ENCODE data around the gene ALOX15B.
A peak's percentile ranks its signal among the peaks of the same experiment; 100 is the strongest.

The ALOX15B gene, protein sequence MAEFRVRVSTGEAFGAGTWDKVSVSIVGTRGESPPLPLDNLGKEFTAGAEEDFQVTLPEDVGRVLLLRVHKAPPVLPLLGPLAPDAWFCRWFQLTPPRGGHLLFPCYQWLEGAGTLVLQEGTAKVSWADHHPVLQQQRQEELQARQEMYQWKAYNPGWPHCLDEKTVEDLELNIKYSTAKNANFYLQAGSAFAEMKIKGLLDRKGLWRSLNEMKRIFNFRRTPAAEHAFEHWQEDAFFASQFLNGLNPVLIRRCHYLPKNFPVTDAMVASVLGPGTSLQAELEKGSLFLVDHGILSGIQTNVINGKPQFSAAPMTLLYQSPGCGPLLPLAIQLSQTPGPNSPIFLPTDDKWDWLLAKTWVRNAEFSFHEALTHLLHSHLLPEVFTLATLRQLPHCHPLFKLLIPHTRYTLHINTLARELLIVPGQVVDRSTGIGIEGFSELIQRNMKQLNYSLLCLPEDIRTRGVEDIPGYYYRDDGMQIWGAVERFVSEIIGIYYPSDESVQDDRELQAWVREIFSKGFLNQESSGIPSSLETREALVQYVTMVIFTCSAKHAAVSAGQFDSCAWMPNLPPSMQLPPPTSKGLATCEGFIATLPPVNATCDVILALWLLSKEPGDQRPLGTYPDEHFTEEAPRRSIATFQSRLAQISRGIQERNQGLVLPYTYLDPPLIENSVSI

GRCh38 chr17:8038954-8039610 lies at the start of gene ALOX15B:
TSS of gene ALOX15B (plus strand) at chr17:8039059. CDS start at chr17:8039156, 97 bp downstream.
- no peak for DNase-seq

GRCh38 chr17:7989781-7990655 lies 48.8 kb upstream of the ALOX15B start:
- peak; percentile 77 for DNase-seq

DNA sequence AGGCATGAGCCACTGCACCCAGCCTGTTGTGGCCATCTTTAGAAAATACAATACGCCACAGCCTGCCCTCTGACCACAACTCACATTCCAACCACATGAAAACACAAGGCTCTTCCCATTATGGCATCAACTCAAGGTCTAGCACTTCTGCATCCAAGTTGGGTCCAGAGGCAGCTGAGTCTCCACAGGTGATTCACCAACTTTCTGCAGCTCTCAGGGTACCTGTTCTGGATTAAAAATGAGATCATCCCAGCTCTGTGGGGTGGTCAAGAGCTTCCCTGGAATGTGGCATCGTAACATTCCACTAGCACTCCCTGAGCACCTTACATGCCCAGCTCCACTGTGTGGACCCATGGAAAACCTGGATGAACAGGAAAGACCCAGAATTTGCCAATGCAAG lies 46.3 kb upstream of the ALOX15B start:
- no peak for DNase-seq

- no peak for DNase-seq
These were observed 45.9 kb upstream of the ALOX15B start for GRCh38 chr17:7992924-7993323.

DNA sequence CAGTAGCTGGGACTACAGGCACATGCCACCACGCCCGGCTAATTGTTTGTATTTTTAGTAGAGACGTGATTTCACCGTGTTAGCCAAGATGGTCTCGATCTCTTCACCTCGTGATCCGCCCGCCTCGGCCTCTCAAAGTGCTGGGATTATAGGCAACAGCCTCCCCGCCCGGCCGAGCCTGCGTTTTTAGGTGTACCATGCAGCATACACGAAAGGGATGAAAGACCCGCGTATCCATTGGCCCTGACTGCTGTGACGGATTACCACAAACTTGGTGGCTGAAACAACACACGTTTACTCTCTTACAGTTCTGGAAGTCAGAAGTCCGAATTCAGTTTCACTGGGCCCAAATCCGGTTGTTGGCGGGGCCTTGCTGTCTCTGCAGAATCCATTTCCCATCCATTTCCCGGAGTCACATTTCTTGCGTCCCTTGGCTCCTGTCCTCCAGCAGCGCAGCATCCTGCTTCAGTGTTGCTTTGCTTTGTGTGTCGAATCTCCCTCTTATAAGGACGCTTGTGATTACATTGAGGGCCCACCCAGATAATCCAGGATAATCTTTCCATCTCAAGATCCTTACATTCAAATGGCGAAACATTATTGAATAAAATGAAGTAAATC lies 44.8 kb upstream of the ALOX15B start:
- DNase-seq = no peak

DNA sequence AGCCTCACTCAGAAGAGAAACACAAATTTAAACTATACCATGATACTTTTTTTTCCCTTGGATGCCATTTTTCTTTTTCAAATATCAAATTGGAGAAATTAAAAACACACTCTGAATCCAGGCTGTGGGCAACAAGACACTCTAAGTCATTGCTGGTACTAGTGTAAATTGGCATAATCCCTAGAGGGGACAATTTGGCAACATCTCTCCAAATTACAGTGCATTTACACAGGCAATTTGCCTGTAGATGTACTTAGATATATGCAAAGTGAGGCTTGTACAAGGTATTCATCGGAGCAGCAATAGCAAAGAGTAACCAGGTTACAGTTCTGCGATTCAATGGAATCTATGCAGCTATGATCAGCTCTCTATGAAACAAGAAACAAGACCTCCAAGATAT lies 43.1 kb upstream of the ALOX15B start:
- no peak for DNase-seq

GRCh38 chr17:7997186-7997585 lies 41.7 kb upstream of the ALOX15B start:
- peak; percentile 72 for DNase-seq

- DNase-seq = no peak
These were observed 36.7 kb upstream of the ALOX15B start, which contains the start of gene GUCY2D for GRCh38 chr17:8001976-8002720. TSS of gene GUCY2D (plus strand) at chr17:8002615. CDS start at chr17:8003048, 433 bp downstream.

DNA sequence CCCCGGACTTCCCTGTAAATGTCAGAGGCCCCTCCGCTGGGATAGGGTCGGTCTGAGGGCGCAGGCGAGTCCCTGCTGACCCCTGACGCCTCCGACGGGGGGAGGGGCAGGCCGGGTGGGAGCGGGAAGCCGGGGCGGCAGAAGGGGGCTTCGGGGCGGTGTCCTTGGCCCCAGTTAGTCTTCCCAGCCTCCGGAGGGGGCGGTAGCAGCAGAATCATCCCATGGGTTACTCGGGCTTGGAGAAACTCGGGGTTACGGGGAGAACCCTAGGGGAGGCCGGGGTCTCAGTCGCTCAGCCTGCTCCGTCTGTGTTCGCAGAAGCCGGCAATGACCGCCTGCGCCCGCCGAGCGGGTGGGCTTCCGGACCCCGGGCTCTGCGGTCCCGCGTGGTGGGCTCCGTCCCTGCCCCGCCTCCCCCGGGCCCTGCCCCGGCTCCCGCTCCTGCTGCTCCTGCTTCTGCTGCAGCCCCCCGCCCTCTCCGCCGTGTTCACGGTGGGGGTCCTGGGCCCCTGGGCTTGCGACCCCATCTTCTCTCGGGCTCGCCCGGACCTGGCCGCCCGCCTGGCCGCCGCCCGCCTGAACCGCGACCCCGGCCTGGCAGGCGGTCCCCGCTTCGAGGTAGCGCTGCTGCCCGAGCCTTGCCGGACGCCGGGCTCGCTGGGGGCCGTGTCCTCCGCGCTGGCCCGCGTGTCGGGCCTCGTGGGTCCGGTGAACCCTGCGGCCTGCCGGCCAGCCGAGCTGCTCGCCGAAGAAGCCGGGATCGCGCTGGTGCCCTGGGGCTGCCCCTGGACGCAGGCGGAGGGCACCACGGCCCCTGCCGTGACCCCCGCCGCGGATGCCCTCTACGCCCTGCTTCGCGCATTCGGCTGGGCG lies 35.9 kb upstream of the ALOX15B start:
- no peak for DNase-seq

DNA sequence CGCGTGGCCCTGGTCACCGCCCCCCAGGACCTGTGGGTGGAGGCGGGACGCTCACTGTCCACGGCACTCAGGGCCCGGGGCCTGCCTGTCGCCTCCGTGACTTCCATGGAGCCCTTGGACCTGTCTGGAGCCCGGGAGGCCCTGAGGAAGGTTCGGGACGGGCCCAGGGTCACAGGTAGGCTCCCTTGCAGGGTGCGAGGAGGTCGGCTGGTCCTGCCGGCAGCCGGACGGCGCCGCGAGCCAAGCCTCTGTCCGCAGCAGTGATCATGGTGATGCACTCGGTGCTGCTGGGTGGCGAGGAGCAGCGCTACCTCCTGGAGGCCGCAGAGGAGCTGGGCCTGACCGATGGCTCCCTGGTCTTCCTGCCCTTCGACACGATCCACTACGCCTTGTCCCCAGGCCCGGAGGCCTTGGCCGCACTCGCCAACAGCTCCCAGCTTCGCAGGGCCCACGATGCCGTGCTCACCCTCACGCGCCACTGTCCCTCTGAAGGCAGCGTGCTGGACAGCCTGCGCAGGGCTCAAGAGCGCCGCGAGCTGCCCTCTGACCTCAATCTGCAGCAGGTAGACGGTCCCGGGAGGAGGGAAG lies 35.2 kb upstream of the ALOX15B start:
- no peak for DNase-seq

DNA sequence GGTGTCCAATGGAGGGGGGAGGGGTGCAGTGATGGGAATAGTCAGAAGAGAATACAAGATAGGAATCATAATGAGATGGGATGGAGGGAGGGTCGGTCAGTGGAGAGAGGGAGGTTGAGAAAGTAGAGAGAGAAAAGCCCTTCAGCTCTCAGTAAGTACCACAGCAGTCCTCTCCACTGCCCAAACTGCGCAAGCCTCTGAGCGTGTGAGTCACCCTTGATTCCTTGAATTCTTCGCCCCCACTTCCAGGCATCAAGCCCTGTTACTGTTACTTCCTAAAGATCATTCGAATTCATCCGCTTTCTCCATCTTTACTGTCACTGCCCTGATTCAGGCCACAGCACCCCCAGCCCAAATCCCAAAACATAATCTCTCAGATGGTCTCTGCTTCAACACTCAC lies 34.0 kb upstream of the ALOX15B start:
- no peak for DNase-seq

DNA sequence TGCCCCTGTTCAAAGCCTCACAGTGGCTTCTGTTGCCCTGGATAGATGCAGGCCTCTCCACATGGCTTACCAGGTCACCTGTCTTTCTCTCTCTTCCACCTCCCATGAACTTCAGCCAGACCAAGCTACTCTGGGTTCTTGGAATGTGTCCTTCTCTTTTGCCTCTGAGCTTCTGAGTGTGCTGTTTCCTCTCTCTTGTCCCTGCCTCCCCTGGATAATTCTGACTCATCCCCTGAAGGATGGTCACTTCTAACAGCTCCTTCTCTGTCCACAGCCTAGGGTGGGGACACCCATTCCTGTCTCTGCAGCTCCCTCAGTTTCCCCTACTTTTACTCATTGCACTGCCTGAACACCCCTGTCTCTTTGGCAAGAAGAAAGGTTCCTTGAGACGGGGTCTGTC lies 33.5 kb upstream of the ALOX15B start:
- DNase-seq = no peak

- peak; percentile 57 for DNase-seq
These were observed 32.7 kb upstream of the ALOX15B start for GRCh38 chr17:8005967-8006730.

- no peak for DNase-seq
These were observed 31.8 kb upstream of the ALOX15B start for GRCh38 chr17:8006836-8007680.

- DNase-seq = no peak
These were observed 31.0 kb upstream of the ALOX15B start for GRCh38 chr17:8007836-8008235.

DNA sequence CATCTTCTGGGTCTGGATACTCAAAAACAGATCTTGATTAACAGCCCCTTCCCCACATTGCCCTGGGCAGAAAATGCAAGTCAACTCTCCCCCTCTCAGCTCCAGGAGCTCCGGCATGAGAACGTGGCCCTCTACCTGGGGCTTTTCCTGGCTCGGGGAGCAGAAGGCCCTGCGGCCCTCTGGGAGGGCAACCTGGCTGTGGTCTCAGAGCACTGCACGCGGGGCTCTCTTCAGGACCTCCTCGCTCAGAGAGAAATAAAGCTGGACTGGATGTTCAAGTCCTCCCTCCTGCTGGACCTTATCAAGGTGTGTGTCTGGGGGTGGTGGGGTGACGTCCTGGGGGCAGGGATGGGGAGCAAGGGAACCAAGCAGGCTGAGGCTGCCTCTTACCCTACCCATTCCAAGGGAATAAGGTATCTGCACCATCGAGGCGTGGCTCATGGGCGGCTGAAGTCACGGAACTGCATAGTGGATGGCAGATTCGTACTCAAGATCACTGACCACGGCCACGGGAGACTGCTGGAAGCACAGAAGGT lies 26.7 kb upstream of the ALOX15B start:
- no peak for DNase-seq

- DNase-seq = no peak
These were observed 25.7 kb upstream of the ALOX15B start for GRCh38 chr17:8012996-8013640.
